Activated T-helper 1 cell treated with anti-CD3 and anti-CD28 coated beads, Interleukin-2, amount 50 U/mL, for 16 hours (primary cell): Measurements from ENCODE around the gene ARHGEF35.
"Not testable (repeated sequence)": the region's sequence is repeated elsewhere in the genome, so short reads cannot be mapped to it uniquely, and the experiment has no call there.

ENCODE experiments used
- DNase-seq, 2 donors: peaks; one replicate each; pipeline ENCODE4 v3.0.0-alpha.2; 2020; ENCODE audit warnings: low read depth in 1 of 2, low spot score in 1 of 2

Gene ARHGEF35

DNA sequence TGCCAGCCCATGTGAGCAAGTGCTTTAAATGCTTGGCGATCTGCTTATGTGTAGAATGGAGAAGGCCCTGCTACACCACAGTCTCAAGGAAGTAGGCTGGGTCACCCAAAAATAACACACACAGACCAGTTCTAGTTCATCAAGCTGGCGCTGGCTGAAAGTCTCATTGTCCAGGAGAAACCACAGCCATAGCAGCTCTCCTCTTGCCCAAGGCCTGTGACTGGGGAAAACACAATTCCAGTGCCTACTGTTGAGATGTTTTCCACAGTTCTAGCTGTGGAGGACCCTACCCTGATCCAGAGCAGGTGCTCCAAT is 16.5 kb downstream of the ARHGEF35 start:
- DNase-seq: not testable (repeated sequence)

DNA sequence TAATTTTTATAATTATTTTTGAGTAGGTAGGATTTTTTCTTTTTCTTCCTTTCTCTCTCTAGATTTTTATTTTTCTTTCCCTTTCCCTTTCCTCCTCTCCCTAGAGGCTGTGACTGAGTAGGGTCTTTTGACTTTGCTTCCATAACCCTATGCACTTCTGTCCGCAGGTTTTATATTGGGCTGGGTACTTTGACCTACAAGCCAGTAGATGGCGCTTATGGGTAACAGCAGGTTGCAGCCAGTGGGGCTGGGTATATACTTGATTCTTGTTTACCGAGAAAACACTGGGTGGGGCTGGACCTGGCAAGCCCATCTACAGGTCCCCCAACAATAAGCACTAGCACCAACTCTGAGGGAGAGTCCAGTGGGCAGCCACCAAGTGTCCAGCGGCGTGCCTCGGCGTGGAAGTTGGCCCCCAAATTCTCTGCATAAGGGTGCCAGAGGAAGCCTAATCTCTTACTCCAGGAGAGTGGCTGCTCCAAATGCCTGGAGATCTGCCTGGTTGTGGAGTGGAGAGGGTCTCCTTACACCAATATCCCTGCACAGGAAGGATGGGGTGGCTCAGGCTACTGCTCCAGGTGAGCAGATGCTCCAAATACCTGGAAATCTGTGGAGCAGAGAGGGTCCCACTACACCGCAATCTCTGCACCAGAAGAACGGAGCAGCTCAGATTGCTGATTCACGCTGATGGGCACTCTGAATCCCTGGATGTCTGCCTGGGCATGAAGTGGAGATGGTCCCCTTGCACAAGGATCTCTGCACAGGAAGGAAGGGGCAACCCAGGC is 17.1 kb downstream of the ARHGEF35 start:
- not testable (repeated sequence) for DNase-seq

DNA sequence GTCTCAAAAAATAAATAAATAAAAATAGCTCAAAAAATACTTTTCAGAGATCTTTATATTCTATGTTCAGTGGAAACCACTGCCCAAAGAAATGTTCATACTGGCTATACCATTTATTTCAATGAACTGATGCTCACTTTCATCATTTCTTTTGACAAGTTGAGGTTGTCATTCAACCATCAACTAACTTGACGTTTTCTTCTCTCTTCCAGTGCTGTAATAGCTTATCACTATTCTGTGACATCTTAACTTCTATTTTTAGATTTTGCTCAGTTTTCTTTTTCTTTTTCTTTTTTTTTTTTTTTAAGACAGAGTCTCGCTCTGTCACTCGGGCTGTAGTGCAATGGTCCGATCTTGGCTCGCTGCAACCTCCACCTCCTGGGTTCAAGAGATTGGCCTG is 21.0 kb downstream of the ARHGEF35 start:
- no peak for DNase-seq

DNA sequence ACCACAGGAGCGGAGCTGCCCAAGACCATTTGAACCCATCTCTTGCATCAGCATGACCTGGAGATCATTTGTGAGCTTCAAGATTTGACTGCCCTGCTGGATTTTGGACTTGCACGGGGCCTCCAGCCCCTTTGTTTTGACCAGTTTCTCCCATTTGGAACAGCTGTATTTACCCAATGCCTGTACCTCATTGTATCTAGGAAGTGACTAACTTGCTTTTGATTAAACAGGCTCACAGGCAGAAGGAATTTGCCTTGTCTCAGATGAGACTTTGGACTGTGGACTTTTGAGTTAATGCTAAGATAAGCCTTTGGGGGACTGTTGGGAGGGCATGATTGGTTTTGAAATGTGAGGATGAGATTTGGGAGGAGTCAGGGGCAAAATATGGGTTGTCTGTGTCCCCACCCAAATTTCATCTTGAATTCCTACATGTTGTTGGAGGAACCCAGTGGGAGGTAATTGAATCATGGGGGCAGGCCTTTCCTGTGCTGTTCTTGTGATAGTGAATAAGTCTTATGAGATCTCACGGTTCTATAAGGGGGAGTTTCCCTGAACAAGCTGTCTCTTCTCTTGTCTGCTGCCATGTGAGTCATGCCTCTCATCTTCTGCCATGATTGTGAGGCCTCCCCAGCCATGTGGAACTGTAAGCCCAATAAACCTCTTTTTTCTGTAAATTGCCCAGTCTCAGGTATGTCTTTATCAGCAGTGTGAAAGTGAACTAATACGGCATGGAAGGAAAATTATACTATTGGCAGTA is 23.9 kb downstream of the ARHGEF35 start:
- DNase-seq: not testable (repeated sequence)

DNA sequence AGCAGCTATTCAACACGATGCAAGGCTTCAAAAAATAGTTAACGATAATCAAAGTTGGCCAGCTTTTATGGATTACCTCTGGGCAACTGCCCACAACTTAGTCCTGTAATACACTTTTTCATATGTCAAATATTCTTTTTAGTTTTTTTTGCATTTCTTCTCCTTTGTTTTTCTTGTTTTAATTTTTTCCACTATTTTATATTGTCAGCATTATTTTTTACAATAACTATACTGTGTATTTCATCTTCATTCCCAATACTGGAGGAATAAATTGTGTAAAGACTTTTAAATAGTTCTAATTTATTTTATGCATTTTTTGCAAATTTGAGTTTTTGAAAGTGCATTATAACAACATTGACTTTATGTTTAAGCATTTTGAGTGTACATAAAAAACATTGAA is 30.8 kb downstream of the ARHGEF35 start:
- DNase-seq: no peak

DNA sequence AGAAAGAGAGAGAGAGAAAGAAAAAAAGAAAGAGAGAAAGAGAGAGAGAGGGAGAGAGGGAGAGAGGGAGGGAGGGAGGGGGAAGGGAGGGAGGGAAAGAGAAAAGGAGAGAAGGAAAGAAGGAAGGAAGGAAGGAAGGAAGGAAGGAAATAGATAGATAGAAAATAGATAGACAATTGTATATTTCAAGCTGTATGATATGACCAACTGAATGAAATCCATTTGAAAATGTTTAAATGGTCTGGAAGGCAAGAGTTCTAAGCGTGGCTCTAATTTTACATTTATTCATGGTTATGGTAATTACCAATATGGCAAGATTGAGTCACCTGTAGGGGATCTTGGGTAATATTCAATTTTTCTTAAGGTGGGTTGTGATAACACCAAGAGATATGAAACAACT is 36.8 kb downstream of the ARHGEF35 start:
- DNase-seq: no peak

DNA sequence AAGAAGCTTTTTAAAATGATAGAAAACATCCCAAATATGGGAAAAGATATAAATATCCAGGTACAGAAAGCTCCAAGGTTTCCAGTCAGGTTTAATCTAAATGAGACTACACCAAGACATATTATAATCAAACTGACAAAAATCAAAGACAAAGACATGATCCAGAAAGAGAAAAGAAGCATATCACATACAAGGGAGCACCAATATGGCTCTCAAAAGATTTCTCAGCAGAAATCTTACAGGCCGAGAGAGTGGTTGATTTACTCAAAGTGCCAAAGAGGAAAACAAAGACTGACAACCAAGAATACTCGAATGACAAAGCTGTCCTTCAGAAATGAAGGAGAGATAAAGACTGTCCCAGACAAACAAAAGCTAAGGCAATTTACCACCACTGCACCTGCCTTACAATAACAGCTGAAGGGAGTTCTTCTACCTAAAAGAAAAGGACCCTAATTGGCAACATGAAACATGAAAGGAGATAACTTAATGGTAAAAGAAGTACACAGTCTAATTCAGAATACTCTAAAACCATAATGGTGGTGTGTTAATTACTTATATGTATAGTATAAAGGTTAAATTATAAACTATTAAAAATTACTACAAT is 47.3 kb downstream of the ARHGEF35 start:
- DNase-seq: no peak

DNA sequence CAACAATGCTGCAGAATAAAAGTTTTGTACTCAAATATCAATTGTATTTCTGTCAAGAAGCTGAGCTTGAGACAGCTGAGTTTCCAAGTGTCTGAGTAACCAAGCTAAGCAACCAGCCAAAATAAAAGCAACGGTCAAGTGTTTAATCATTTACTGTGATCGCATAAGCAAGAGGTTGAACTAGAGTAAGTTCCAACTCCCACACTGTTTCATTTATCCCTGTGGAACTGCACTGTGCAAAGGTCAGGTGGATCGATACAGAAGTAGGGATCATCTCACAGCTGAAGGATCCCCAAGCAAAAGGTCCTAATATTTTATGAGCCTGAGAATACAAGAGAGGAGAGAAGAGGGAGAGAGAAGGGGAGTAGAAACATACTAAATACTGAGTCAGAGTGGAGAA is 51.2 kb downstream of the ARHGEF35 start:
- no peak for DNase-seq

DNA sequence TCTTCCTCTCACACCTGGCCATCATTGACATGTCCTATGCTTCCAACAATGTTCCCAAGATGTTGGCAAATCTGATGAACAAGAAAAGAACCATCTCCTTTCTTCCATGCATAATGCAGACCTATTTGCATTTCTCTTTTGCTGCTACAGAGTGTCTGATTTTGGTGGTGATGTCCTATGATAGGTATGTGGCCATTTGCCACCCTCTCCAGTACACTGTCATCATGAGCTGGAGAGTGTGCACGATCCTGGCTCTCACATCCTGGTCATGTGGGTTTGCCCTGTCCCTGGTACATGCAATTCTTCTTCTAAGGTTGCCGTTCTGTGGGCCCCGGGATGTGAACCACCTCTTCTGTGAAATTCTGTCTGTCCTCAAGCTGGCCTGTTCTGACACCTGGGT is 53.4 kb downstream of the ARHGEF35 start:
- DNase-seq: no peak

DNA sequence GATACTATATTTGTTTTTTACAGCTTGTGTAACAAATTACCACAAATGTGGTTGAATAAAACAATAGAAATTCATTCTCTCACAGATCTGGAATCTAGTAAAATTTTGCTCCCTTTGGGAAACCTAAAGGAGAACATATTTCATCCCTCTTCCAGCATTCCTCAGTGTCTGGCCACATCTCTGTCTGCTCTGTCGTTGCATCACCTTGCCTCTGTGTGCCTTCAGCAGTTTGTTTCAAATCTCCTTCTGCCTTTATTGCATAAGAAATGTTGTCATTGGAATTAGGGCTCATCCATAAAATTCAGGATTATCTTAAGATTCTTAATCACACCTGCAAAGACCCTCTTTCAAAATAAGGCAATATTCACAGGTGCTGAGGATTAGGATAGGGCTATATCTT is 58.1 kb downstream of the ARHGEF35 start:
- no peak for DNase-seq
